Adrenal gland (tissue), 5 donors: ENCODE data around the gene SMCO4.

Experiments
- CTCF ChIP-seq, 6 experiments: fragments of 450-650 bp in 4 of 6; fragments of 200-600 bp in 2 of 6; sonication (generic) in 1 of 6; IDR thresholded peaks; 1 replicate in 5 of 6; 2 replicates in 1 of 6; pipeline versions ENCODE4 v1.5.1 to v1.8.0; 2016 to 2021; ENCODE audit warnings: antibody characterized with exemption in 6 of 6, mild to moderate bottlenecking in 2 of 6, moderate library complexity in 1 of 6
- POLR2A ChIP-seq, 2 donors: fragments of 450-650 bp; IDR thresholded peaks; one replicate each; pipeline ENCODE4 v1.6.1; 2017; ENCODE audit warnings: antibody characterized with exemption in 2 of 2, mild to moderate bottlenecking in 2 of 2, moderate library complexity in 1 of 2
- donor health status: DM: no; HTN: no; CAD: no.

DNA sequence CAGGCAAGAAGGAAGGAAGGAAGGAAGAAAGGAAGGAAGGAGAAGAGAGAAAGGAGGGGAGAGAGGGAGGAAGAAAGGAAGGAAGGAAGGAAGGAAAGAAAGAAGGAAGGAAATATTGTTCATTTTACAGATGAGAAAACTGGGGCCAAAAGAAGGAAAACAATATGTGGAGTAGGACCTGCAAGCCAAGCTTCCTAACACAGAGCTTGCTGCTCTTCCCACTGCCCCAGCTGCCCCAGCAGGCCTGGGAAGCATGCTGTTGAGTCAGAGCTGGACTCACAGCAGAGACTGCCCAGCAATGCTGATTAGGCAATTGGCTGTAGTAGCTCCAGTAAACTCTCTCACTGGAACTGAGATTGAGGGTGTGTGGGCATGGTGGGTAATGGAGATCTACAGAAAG is 42.6 kb upstream of the SMCO4 start:
- no peak for TF ChIP-seq POLR2A (IDR thresholded peaks at IDR 0.05)
- no peak for TF ChIP-seq CTCF (IDR thresholded peaks at IDR 0.05)
